ENCODE measurements around the gene PTHLH.

The PTHLH gene

DNA sequence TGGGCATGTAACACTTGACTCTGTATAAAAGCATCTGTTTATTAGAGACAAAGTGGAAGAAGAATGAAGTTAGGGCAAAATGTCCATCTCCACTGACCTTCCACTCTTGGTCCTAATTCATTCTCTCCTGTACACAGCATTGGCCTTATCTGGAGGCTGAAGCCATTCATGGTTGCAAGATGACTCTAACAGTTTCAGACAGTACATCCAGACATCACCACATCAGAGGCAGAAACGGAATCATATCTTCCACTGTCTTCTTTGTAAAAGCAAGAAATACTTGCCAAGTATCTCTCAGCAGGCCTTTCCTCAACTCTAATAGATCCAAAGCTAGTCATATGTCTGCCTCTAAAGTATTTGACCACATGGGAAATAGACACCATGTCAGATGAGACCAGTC, 41.1 kb downstream of the PTHLH start:
- no peak for DNase-seq

DNA sequence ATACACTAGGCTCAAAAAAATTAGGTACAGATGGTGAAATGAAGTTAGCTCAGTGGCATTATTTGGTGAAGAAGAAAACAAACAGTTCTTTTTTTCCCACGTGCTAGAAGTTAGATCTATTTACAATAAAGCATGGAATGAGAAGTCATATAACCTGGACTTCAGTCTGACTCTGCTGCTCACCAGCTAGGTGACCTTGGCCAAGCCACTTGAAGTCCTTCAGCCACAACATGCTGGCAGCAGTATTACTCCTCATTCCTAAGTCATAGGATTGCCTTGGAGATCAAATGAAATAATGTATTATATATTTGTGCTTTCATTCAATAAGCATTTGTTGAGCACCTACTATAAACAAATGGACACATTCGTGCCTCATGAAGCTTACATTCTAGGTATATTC, 45.2 kb downstream of the PTHLH start:
- no peak for DNase-seq

DNA sequence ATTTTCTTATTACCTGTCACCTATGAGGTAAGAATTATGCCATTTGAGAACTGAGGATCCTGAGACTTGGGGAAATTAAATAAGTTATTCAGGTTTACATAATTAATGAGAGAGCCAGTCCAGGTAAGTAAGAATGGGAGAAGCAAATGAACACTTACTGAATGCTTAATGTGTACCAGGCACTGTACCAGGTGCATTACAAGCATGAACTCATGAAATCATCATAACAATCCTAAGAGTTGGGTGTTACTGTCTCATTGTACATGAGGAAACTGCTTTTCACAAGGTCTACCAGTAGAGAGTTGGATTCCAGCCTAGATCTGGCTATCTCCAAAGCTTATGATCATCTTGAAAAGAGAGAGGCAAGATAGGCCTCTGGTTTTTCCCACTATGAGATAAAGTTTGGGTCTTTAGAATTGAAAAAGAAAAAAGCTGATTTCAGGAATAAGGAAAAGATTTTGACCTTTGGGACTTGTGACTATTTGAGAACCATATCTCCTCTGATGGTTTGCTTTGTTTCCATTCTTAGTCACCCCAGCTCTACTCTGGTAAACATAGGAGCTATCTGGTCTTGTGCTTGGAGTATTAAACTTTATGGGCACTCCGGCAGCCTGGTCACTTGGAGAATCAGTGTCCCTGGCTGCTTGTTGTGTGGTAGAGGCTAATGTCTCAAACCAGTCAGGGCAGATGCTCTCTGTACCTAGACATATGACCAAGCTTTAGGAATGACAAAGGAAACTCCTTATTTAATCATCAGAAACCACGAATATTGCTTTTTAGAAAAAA, 48.0 kb downstream of the PTHLH start:
- no peak for DNase-seq

DNA sequence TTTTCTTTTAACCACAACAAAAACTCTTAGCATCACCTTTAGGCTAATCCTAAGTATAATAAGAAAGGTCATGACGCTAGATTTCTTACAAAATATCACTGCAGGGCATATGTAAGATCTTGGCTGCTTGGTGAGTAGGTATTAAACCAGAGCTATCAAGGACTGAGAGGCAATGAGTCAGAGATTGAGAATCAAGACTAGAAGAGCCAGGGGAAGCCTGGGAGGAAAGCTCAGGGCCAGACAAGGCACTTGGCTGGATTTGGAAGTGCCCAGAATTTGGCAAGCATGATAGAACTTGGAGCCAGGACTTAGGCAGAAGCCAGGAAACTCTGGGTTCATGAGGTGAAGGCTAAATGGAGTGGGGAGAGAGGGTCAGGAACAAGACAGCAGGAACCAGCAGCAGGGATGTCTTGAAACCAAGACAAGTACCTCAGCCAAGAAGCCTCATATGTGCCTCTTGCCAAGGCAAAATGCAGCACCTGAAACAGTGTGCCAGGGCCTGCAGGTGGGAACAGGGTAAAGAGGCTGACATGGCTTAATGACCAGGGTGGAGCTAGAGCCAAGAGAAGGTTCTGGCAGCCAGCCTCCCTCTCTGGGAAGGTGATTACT, 49.9 kb downstream of the PTHLH start:
- DNase-seq: no peak

DNA sequence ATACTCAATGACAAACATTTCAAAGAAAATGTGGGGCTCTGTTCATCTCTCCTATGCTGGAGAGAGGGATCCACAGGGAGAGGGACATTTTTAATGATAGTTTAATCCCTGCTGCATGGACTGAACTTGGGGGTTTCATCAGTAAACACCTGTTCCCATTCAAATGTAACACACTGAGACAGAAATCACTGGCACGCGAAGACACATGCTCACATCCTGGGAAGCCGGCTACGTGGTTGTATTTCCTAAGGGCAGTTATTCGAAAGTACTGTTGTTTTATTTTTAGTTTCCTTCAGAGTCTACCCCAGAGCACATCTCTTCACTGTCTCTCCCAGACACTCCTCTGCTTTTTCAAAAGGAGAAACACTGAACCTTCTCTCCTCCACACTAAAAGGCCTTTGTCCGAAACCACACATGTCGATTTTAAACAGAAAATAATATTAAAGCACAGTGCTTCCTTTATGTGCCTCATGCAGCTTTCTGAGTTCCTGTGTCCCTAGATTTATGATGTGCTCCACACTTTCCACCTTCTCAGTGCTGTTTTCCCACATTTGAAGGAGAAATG, 52.8 kb downstream of the PTHLH start:
- no peak for DNase-seq

DNA sequence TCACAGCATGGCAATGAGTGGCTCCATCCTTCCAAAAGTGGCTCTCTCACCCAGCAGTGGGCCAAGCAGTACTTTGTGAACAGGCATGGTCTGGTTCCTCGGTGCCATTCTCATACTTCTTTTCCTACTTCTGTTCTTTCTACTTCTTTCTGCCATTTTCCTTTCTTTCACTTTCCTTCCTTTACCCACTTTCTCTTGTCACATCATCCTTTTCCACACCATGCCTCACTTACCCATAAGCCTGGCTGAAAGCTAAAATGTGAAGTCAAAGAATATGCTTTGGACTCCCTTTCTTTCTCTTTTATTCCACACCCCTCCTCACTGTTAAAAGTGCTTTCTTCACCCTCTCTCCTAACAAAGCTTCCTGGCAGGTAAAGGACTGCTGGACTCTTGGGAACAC, 57.0 kb downstream of the PTHLH start:
- no peak for DNase-seq

DNA sequence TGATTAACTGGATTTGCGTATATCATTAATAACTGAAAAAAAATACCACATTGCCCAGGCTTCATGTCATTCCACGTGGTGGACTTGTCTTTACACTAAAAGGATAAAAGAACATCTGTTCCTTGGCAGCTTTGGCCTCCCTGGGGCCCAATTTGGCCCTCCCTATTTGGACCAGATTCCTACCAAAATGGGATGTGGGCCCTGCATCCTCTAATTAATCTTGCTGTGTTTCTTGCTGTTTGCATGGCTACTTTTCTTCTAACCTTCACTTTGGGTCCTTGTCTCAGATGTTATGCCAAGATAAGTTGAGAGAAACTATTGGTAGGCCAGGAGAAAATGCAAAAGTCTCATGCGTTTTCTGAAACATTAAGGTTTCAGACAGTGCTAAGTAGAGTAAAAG, 57.5 kb downstream of the PTHLH start:
- DNase-seq: no peak

DNA sequence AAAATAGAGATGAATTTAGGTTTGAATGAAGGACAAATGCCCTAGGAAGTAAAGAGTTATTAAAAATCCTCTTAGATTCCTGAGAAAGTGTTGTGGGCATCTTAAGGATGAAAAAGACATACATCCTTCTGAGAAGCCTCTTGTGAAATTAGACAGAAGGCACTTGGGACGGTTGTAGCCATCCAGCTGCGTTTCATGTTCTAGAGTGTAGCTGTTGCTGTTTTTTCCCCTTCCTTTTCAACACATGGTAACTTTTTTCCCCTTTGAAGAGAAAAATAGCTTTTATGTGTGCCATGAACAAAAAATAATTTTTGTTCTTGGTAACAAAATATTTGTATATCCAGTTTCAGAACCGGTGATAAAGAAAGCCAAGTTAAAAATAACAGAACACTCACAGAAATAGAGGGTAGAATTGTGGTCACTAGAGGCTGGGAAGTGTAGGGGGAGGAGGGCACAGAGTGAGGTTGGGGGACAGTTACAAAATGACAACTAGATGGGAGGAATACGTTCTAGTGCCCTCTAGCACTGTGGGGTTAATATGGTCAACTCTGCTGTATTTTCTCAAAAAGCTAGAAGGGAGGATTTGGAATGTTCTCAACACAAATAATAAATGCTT, 58.4 kb downstream of the PTHLH start:
- DNase-seq: no peak

DNA sequence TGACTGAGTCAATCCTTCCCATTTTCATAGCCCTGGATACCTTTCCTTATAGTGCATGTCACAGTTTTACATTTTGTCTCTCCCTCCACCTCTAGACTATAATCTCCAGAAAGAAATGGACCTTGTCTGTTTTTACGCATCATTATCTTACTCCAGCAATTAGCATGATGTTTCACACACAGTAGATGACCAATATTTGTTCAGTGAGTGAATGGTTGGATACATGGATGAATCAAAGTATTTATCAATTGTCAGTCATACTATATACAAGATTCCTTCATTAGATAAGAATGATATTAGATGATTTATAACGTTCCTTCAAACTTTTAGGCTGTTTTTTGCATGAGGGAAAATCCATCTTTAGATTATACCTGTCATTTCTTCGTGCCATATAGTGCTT, 61.1 kb downstream of the PTHLH start:
- DNase-seq: no peak
